Stimulated activated CD8-positive, alpha-beta memory T cell treated with anti-CD3 and anti-CD28 coated beads, Interleukin-2, amount 100 ng/mL, for 48 hours (primary cell): ENCODE results near the gene CSNK2A1.

Experiments
- DNase-seq, 2 donors: peaks; one replicate each; pipeline ENCODE4 v3.0.0-alpha.2; 2020; ENCODE audit warnings: low read depth in 2 of 2

Gene CSNK2A1

GRCh38 chr20:564192-564591 is 20.6 kb upstream of the CSNK2A1 start:
- no peak for DNase-seq

- no peak for DNase-seq
Measured at GRCh38 chr20:563187-563586, 19.6 kb upstream of the CSNK2A1 start.

GRCh38 chr20:562232-562897 is 18.8 kb upstream of the CSNK2A1 start:
- DNase-seq = no peak

- peak in 1 of 2 donors; percentile 30 for DNase-seq
Measured at GRCh38 chr20:561437-562231, 18.0 kb upstream of the CSNK2A1 start.

GRCh38 chr20:560680-561079 is 17.1 kb upstream of the CSNK2A1 start:
- DNase-seq = no peak

- DNase-seq = no peak
Measured at GRCh38 chr20:558117-558516, 14.5 kb upstream of the CSNK2A1 start.

GRCh38 chr20:556984-557383 is 13.4 kb upstream of the CSNK2A1 start:
- DNase-seq = no peak

- DNase-seq = no peak
Measured at GRCh38 chr20:555976-556385, 12.4 kb upstream of the CSNK2A1 start.

GRCh38 chr20:550611-551010 is 7.0 kb upstream of the CSNK2A1 start:
- DNase-seq = no peak

GRCh38 chr20:549722-550496 is 6.3 kb upstream of the CSNK2A1 start:
- DNase-seq = no peak

GRCh38 chr20:548906-549305 is 5.3 kb upstream of the CSNK2A1 start:
- no peak for DNase-seq

GRCh38 chr20:547394-547793 is 3.8 kb upstream of the CSNK2A1 start:
- no peak for DNase-seq

- no peak for DNase-seq
Measured at GRCh38 chr20:546353-546752, 2.8 kb upstream of the CSNK2A1 start.

- DNase-seq = no peak
Measured at GRCh38 chr20:544153-544725, 649 bp upstream of the CSNK2A1 start.

- DNase-seq = peak; percentile 10 to 17
Measured at GRCh38 chr20:542777-543368, 717 bp downstream of the CSNK2A1 start.

GRCh38 chr20:540391-541201 is 3.0 kb downstream of the CSNK2A1 start:
- DNase-seq = no peak

GRCh38 chr20:539848-540247 is 3.7 kb downstream of the CSNK2A1 start:
- DNase-seq = no peak

GRCh38 chr20:539191-539590 is 4.4 kb downstream of the CSNK2A1 start:
- DNase-seq = no peak

- no peak for DNase-seq
Measured at GRCh38 chr20:537983-538382, 5.6 kb downstream of the CSNK2A1 start.

- DNase-seq = no peak
Measured at GRCh38 chr20:536426-537010, 7.1 kb downstream of the CSNK2A1 start.

GRCh38 chr20:535958-536357 is 7.6 kb downstream of the CSNK2A1 start:
- no peak for DNase-seq
